ENCODE data around the gene PARL.

The PARL gene

GRCh38 chr3:183828538-183828870, 56.2 kb downstream of the PARL start:
- 0 out of 2 replicates have a peak, but pooled peaks cover 3% of the 10 kb centered on the region for H3K27me3 ChIP-seq (ENCODE audit: low read depth, low read length)
- H3K36me3 ChIP-seq (replicated peaks; ENCODE audit: low read depth, low read length), result peaks cover 20% of the 10 kb centered on the region
- no peak overlapping the region for H3K9ac ChIP-seq (ENCODE audit: low read length)
- no peaks in the 10 kb centered on the region for H3K79me2 ChIP-seq (ENCODE audit: low read length)
- no peak overlapping the region for H3K27ac ChIP-seq (ENCODE audit: low read length)
- no peak for TF ChIP-seq EZH2phosphoT487 (IDR thresholded peaks at IDR 0.05; ENCODE audit: low read depth)
- TF ChIP-seq, protein P1, sequence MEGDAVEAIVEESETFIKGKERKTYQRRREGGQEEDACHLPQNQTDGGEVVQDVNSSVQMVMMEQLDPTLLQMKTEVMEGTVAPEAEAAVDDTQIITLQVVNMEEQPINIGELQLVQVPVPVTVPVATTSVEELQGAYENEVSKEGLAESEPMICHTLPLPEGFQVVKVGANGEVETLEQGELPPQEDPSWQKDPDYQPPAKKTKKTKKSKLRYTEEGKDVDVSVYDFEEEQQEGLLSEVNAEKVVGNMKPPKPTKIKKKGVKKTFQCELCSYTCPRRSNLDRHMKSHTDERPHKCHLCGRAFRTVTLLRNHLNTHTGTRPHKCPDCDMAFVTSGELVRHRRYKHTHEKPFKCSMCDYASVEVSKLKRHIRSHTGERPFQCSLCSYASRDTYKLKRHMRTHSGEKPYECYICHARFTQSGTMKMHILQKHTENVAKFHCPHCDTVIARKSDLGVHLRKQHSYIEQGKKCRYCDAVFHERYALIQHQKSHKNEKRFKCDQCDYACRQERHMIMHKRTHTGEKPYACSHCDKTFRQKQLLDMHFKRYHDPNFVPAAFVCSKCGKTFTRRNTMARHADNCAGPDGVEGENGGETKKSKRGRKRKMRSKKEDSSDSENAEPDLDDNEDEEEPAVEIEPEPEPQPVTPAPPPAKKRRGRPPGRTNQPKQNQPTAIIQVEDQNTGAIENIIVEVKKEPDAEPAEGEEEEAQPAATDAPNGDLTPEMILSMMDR (IDR thresholded peaks at IDR 0.05; ENCODE audit: low read depth, low read length), result no peak
- peaks cover 3% of the 10 kb centered on the region; the same call in 1 of the 2 replicates for H3K4me1 ChIP-seq (ENCODE audit: low read length)
- H3K4me3 ChIP-seq (ENCODE audit: low read length), result no peak overlapping the region
- H2AFZ ChIP-seq (ENCODE audit: low read depth, low read length), result no peak overlapping the region
- H3K4me2 ChIP-seq (ENCODE audit: low read length), result no peak overlapping the region
- no peaks in the 10 kb centered on the region for H4K20me1 ChIP-seq (ENCODE audit: insufficient read depth, low read length)
- no peaks in the 10 kb centered on the region for H3K9me3 ChIP-seq (ENCODE audit: insufficient read depth, low read length)

GRCh38 chr3:183827809-183828537, 56.7 kb downstream of the PARL start:
- Histone ChIP-seq H3K79me2 (ENCODE audit: low read length) (no peaks in the 10 kb centered on the region), H3K9me3 (ENCODE audit: insufficient read depth, low read length) (no peaks in the 10 kb centered on the region), H3K9ac (ENCODE audit: low read length) (no peak overlapping the region), H3K27me3 (ENCODE audit: low read depth, low read length) (0 out of 2 replicates have a peak, but pooled peaks cover 3% of the 10 kb centered on the region), H2AFZ (ENCODE audit: low read depth, low read length) (no peak overlapping the region), H3K4me2 (ENCODE audit: low read length) (no peak overlapping the region), H3K27ac (ENCODE audit: low read length) (no peak overlapping the region), H4K20me1 (ENCODE audit: insufficient read depth, low read length) (no peaks in the 10 kb centered on the region), H3K4me1 (ENCODE audit: low read length) (peaks cover 3% of the 10 kb centered on the region; the same call in 1 of the 2 replicates), H3K4me3 (ENCODE audit: low read length) (no peak overlapping the region), H3K36me3 (replicated peaks; ENCODE audit: low read depth, low read length) (peaks cover 17% of the 10 kb centered on the region)
- no peak for TF ChIP-seq EZH2phosphoT487 (IDR thresholded peaks at IDR 0.05; ENCODE audit: low read depth)
- TF ChIP-seq, protein P1 (IDR thresholded peaks at IDR 0.05; ENCODE audit: low read depth, low read length), result no peak

GRCh38 chr3:183826448-183827250, 58.0 kb downstream of the PARL start:
- Histone ChIP-seq H3K4me3 (ENCODE audit: low read length) (no peak overlapping the region), H2AFZ (ENCODE audit: low read depth, low read length) (no peak overlapping the region), H3K4me2 (ENCODE audit: low read length) (no peak overlapping the region), H3K9me3 (ENCODE audit: insufficient read depth, low read length) (no peaks in the 10 kb centered on the region), H3K9ac (ENCODE audit: low read length) (no peak overlapping the region), H3K27ac (ENCODE audit: low read length) (no peak overlapping the region), H3K4me1 (ENCODE audit: low read length) (peaks cover 3% of the 10 kb centered on the region; the same call in 1 of the 2 replicates), H3K79me2 (ENCODE audit: low read length) (no peaks in the 10 kb centered on the region), H3K27me3 (ENCODE audit: low read depth, low read length) (0 out of 2 replicates have a peak, but pooled peaks cover 3% of the 10 kb centered on the region), H3K36me3 (replicated peaks; ENCODE audit: low read depth, low read length) (peaks cover 11% of the 10 kb centered on the region), H4K20me1 (ENCODE audit: insufficient read depth, low read length) (no peaks in the 10 kb centered on the region)
- no peak for TF ChIP-seq EZH2phosphoT487 (IDR thresholded peaks at IDR 0.05; ENCODE audit: low read depth)

GRCh38 chr3:183825456-183826161, 59.1 kb downstream of the PARL start, which contains the start of gene MAP6D1:
MAP6D1 (minus strand) TSS chr3:183825577; CDS start chr3:183825547, 30 bp downstream.
- Histone ChIP-seq H3K4me1 (ENCODE audit: low read length) (peaks cover 3% of the 10 kb centered on the region; the same call in 1 of the 2 replicates), H3K27me3 (ENCODE audit: low read depth, low read length) (0 out of 2 replicates have a peak, but pooled peaks cover 3% of the 10 kb centered on the region), H3K9ac (ENCODE audit: low read length) (no peak within 1 kb of the TSS), H3K4me2 (ENCODE audit: low read length) (peak within 1 kb of the TSS; percentile 37), H3K4me3 (ENCODE audit: low read length) (peak within 1 kb of the TSS; percentile 61), H3K36me3 (replicated peaks; ENCODE audit: low read depth, low read length) (peaks cover 8% of the 10 kb centered on the region), H4K20me1 (ENCODE audit: insufficient read depth, low read length) (no peaks in the 10 kb centered on the region), H2AFZ (ENCODE audit: low read depth, low read length) (no peak within 1 kb of the TSS), H3K79me2 (ENCODE audit: low read length) (no peaks in the 10 kb centered on the region), H3K9me3 (ENCODE audit: insufficient read depth, low read length) (no peaks in the 10 kb centered on the region), H3K27ac (ENCODE audit: low read length) (no peak within 1 kb of the TSS)
- TF ChIP-seq, protein P1 (IDR thresholded peaks at IDR 0.05; ENCODE audit: low read depth, low read length), result no peak
- TF ChIP-seq EZH2phosphoT487 (IDR thresholded peaks at IDR 0.05; ENCODE audit: low read depth), result no peak

Data from OCI-LY3 (cell line).